NB4 (cell line): ENCODE measurements around the gene ATP2B3.

Source experiments
- MYC ChIP-seq: IDR thresholded peaks from 2 replicates; pipeline ENCODE4 v1.6.1; 2011; ENCODE audit warnings: low read depth, low read length
- POLR2A ChIP-seq: IDR thresholded peaks from 2 replicates; pipeline ENCODE4 v1.6.1; 2011; ENCODE audit warnings: mild to moderate bottlenecking; ENCODE audit not compliant: insufficient read length; ENCODE audit errors: extremely low read depth
- TF ChIP-seq, protein P1 (sequence below): IDR thresholded peaks from 2 replicates; pipeline ENCODE4 v1.6.1; 2011; ENCODE audit warnings: low read depth, low read length
- TF ChIP-seq, protein P2 (sequence below): IDR thresholded peaks from one replicate; pipeline ENCODE4 v1.5.1; 2012; ENCODE audit warnings: low read depth, low read length

DNA sequence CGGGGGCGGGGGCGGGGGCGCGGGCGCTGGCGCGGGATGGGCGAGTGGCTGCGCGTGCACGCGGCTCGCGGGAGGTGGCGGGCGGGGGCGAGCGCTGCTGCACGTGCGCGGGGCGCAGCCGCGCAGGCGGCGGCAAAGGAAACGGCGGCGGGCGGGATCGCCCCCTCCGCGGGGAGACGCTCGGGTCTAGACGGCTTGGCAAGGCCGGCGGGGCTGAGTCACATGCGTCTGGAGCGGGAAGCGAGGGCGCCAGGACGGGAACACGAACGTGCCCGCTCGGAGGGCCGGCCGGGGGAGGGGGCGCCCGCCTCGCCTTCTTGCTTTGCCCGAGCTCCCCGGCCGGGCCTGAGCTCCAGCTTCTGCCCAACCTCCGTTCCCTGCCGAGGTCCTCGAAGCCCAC is 42.7 kb upstream of the ATP2B3 start:
- TF ChIP-seq, protein P1, sequence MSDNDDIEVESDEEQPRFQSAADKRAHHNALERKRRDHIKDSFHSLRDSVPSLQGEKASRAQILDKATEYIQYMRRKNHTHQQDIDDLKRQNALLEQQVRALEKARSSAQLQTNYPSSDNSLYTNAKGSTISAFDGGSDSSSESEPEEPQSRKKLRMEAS, result no peak
- TF ChIP-seq, protein P2, sequence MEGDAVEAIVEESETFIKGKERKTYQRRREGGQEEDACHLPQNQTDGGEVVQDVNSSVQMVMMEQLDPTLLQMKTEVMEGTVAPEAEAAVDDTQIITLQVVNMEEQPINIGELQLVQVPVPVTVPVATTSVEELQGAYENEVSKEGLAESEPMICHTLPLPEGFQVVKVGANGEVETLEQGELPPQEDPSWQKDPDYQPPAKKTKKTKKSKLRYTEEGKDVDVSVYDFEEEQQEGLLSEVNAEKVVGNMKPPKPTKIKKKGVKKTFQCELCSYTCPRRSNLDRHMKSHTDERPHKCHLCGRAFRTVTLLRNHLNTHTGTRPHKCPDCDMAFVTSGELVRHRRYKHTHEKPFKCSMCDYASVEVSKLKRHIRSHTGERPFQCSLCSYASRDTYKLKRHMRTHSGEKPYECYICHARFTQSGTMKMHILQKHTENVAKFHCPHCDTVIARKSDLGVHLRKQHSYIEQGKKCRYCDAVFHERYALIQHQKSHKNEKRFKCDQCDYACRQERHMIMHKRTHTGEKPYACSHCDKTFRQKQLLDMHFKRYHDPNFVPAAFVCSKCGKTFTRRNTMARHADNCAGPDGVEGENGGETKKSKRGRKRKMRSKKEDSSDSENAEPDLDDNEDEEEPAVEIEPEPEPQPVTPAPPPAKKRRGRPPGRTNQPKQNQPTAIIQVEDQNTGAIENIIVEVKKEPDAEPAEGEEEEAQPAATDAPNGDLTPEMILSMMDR, result no peak
- no peak for TF ChIP-seq POLR2A
- no peak for TF ChIP-seq MYC
